Nephron (organoid): ENCODE results near the gene WDFY4.
A peak's percentile ranks its signal among the peaks of the same experiment; 100 is the strongest.

Experiments used
- H3K27ac Mint-ChIP-seq, 3 experiments: 2 replicates each; pipeline ENCODE4 v1.8.0; 2020; ENCODE audit warnings: mixed read lengths in 3 of 3, mild to moderate bottlenecking in 2 of 3, moderate library complexity in 1 of 3
- H3K27me3 Mint-ChIP-seq: 2 replicates; pipeline ENCODE4 v1.8.0; 2021; ENCODE audit warnings: low read depth, mild to moderate bottlenecking, moderate library complexity, mixed read lengths
- H3K36me3 Mint-ChIP-seq: 2 replicates; pipeline ENCODE4 v1.8.0; 2020; ENCODE audit warnings: low read depth, mixed read lengths
- H3K4me1 Mint-ChIP-seq: 2 replicates; pipeline ENCODE4 v1.8.0; 2020; ENCODE audit warnings: mixed read lengths
- H3K4me3 Mint-ChIP-seq, 3 experiments: 2 replicates each; pipeline ENCODE4 v1.8.0; 2020; ENCODE audit warnings: mild to moderate bottlenecking in 3 of 3, mixed read lengths in 3 of 3, moderate library complexity in 2 of 3
- H3K9me3 Mint-ChIP-seq: 2 replicates; pipeline ENCODE4 v1.8.0; 2020; ENCODE audit warnings: mixed read lengths
- TF ChIP-seq, protein P1 (sequence below), 3 experiments: fragments of 200-600 bp; sonication (generic); IDR thresholded peaks; one replicate each; pipeline ENCODE4 v1.5.0; 2021; ENCODE audit warnings: antibody characterized with exemption in 3 of 3; ENCODE audit not compliant: unreplicated experiment in 3 of 3

The WDFY4 gene

GRCh38 chr10:48923748-48924147, 239.1 kb downstream of the WDFY4 start:
- Mint-ChIP-seq H3K4me3 (no peak overlapping the region), H3K36me3 (no peaks in the 10 kb centered on the region), H3K27me3 (peaks cover 11% of the 10 kb centered on the region), H3K4me1 (peaks cover 9% of the 10 kb centered on the region), H3K9me3 (no peaks in the 10 kb centered on the region), H3K27ac (no peak overlapping the region)
- TF ChIP-seq, protein P1, sequence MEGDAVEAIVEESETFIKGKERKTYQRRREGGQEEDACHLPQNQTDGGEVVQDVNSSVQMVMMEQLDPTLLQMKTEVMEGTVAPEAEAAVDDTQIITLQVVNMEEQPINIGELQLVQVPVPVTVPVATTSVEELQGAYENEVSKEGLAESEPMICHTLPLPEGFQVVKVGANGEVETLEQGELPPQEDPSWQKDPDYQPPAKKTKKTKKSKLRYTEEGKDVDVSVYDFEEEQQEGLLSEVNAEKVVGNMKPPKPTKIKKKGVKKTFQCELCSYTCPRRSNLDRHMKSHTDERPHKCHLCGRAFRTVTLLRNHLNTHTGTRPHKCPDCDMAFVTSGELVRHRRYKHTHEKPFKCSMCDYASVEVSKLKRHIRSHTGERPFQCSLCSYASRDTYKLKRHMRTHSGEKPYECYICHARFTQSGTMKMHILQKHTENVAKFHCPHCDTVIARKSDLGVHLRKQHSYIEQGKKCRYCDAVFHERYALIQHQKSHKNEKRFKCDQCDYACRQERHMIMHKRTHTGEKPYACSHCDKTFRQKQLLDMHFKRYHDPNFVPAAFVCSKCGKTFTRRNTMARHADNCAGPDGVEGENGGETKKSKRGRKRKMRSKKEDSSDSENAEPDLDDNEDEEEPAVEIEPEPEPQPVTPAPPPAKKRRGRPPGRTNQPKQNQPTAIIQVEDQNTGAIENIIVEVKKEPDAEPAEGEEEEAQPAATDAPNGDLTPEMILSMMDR (IDR thresholded peaks at IDR 0.05; ENCODE audit: unreplicated experiment in 3 of 3) = no peak

- H3K27ac Mint-ChIP-seq = no peak overlapping the region
- TF ChIP-seq, protein P1 (IDR thresholded peaks at IDR 0.05; ENCODE audit: unreplicated experiment in 3 of 3) = no peak
- peaks cover 9% of the 10 kb centered on the region for H3K4me1 Mint-ChIP-seq
- H3K27me3 Mint-ChIP-seq = peaks cover 15% of the 10 kb centered on the region
- no peaks in the 10 kb centered on the region for H3K9me3 Mint-ChIP-seq
- no peaks in the 10 kb centered on the region for H3K36me3 Mint-ChIP-seq
- no peak overlapping the region for H3K4me3 Mint-ChIP-seq
Measured at GRCh38 chr10:48924988-48925387, 240.3 kb downstream of the WDFY4 start.

DNA sequence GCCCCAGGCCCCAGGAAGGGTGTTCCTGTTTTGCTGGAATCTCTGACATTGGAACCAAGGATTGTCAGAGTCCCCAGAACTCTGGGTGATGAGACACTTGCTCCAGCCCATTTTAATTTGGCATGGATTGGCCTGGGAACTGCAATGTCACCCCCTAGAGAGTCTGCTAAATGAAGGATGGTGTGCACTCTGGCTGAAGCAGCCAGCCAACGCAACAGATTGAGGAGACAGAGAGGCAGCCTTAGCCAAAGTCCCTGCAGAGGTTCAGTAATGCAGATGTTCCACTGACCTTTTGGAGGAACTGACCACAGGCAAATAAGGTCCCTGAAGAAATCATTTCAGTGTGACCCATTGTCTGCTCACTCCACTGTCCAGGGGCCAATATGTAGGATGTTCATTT, 241.6 kb downstream of the WDFY4 start:
- Mint-ChIP-seq H3K27ac (no peak overlapping the region), H3K9me3 (no peaks in the 10 kb centered on the region), H3K27me3 (peaks cover 15% of the 10 kb centered on the region), H3K36me3 (no peaks in the 10 kb centered on the region), H3K4me3 (no peak overlapping the region), H3K4me1 (peaks cover 9% of the 10 kb centered on the region)
- TF ChIP-seq, protein P1 (IDR thresholded peaks at IDR 0.05; ENCODE audit: unreplicated experiment in 3 of 3) = no peak

DNA sequence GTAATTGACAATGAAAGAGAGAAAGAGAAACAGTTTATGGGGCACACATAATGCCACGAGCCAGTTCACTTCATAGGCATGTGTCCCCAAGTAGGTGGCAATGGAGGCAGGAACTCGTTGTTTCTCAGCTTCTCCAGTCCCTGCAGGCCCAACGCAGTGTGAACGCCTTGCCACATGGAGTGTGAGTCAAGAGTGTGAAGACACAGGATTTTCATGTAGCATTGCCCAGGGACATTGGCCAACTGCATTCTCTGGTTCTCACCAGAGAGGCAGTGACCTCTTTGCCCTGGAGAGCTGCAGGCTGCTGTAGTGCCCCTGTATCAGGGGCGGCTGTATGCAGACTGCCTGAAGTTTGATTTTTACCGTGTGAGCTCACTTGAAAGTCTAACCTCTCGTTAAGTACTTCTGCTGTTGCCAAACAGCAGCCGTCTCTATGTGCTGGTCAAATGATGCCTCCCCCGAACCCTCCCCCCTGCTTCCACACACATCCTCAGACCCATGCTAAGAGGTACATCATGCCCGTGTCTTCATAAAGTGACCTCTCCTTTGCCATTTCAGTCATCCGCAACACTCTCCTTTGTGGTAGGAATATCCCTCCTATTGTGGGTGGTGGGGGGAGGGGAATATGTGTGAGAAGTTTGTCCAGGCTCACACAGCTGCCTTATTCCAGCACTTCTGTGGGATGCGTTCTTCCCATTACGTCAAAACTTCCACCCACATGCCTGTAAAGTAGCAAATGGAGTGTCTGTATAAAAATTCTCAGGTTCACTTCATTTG, 242.3 kb downstream of the WDFY4 start:
- peak overlapping the region; percentile 9 to 33 (median 25) for H3K27ac Mint-ChIP-seq
- H3K36me3 Mint-ChIP-seq = no peaks in the 10 kb centered on the region
- peaks cover 15% of the 10 kb centered on the region for H3K27me3 Mint-ChIP-seq
- TF ChIP-seq, protein P1 (IDR thresholded peaks at IDR 0.05; ENCODE audit: unreplicated experiment in 3 of 3) = no peak
- peak overlapping the region in 1 of 3 experiments; percentile 5 for H3K4me3 Mint-ChIP-seq
- H3K4me1 Mint-ChIP-seq = peaks cover 9% of the 10 kb centered on the region
- H3K9me3 Mint-ChIP-seq = no peaks in the 10 kb centered on the region

- H3K9me3 Mint-ChIP-seq = no peaks in the 10 kb centered on the region
- no peak overlapping the region for H3K4me3 Mint-ChIP-seq
- no peak overlapping the region for H3K27ac Mint-ChIP-seq
- H3K27me3 Mint-ChIP-seq = peaks cover 28% of the 10 kb centered on the region
- TF ChIP-seq, protein P1 (IDR thresholded peaks at IDR 0.05; ENCODE audit: unreplicated experiment in 3 of 3) = no peak
- H3K36me3 Mint-ChIP-seq = no peaks in the 10 kb centered on the region
- peaks cover 15% of the 10 kb centered on the region for H3K4me1 Mint-ChIP-seq
Measured at GRCh38 chr10:48929413-48929990, 244.8 kb downstream of the WDFY4 start.

DNA sequence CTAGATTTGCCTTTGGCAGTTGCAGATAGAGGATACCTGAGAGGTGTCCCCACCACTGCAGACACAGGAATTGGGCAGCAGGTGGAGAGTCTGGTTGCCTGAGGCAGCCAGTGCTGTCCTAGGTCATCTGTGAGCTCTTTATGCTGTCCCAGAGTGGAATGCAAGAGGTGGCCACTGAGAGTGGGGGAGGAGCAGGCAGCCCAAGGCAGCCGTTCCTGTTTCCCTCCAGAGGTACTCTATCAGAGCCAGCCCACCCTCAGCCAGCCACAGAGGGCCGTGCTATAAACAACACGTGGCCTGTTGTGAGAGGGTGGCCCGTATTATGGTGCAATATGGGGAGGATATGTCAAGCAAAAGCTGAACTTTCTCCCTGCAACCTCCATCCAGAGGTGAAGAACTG, 246.5 kb downstream of the WDFY4 start:
- Mint-ChIP-seq H3K4me3 (no peak overlapping the region), H3K36me3 (no peaks in the 10 kb centered on the region), H3K27me3 (peaks cover 32% of the 10 kb centered on the region), H3K27ac (no peak overlapping the region), H3K4me1 (peaks cover 26% of the 10 kb centered on the region), H3K9me3 (no peaks in the 10 kb centered on the region)
- TF ChIP-seq, protein P1 (IDR thresholded peaks at IDR 0.05; ENCODE audit: unreplicated experiment in 3 of 3) = no peak
